Adrenal gland (tissue), 12 donors: Measurements from ENCODE around the gene PPARGC1A. TPM values are rescaled to one million over a fixed set of nuclear protein-coding genes. Genes with fewer than 3 reads are reported as not detected.

Experiments used
- DNase-seq, 7 donors: peaks; one replicate each; pipeline ENCODE4 v3.0.0-alpha.2; 2019 to 2020
- H3K27ac ChIP-seq, 5 donors: fragments of 200-600 bp; sonication (generic) in 4 of 5; 1 replicate in 3 of 5; 2 replicates in 2 of 5; pipeline versions ENCODE4 v1.5.1 to v1.8.0; 2016 to 2020; ENCODE audit warnings: mild to moderate bottlenecking in 1 of 5
- H3K27me3 ChIP-seq: fragments of 200-600 bp; 2 replicates; pipeline ENCODE4 v1.8.0; 2021
- H3K36me3 ChIP-seq, 2 donors: fragments of 200-600 bp; replicated peaks in 1 of 2; 1 replicate in 1 of 2; 2 replicates in 1 of 2; pipeline versions ENCODE4 v1.5.1 to v1.8.0; 2018 to 2022
- H3K4me1 ChIP-seq, 2 donors: fragments of 200-600 bp; replicated peaks in 1 of 2; 1 replicate in 1 of 2; 2 replicates in 1 of 2; pipeline versions ENCODE4 v1.5.1 to v1.8.0; 2018 to 2021
- H3K4me3 ChIP-seq, 4 donors: fragments of 200-600 bp; sonication (generic) in 3 of 4; one replicate each; pipeline ENCODE4 v1.5.1; 2016 to 2018
- H3K9me3 ChIP-seq, 3 donors: fragments of 200-600 bp; sonication (generic) in 1 of 3; replicated peaks in 1 of 3; 1 replicate in 2 of 3; 2 replicates in 1 of 3; pipeline versions ENCODE4 v1.5.1 to v1.8.0; 2016 to 2021
- POLR2A ChIP-seq, 2 donors: fragments of 450-650 bp; IDR thresholded peaks; one replicate each; pipeline ENCODE4 v1.6.1; 2017; ENCODE audit warnings: antibody characterized with exemption in 2 of 2, mild to moderate bottlenecking in 2 of 2, moderate library complexity in 1 of 2
- WGBS, 4 donors: extraction: QIAGEN DNeasy Blood & Tissue Kit in 2 of 4; methylation state at CpG; one replicate each; pipeline versions ENCODE4 v1.1.5 to v1.1.7; 2013 to 2017; 5-methylcytosine and 5-hydroxymethylcytosine counted together
- intact Hi-C, 2 donors: fragments of 100-400 bp; cut with DNase I; formaldehyde crosslinking; loops; one replicate each; pipeline versions ENCODE4 v1.14.1 to v1.15.0; 2022 to 2023
- polyA plus RNA-seq, 3 donors: library from polyadenylated mRNA; stranded (reverse); fragments of 200-250 nt in 2 of 3; fragments of 350-450 nt in 1 of 3; fragmentation: Illumina TruSeq in 1 of 3; extraction: RNeasy Lipid Tissue Mini Kit (QIAGEN cat#74804) in 1 of 3; gene quantifications; one replicate each; pipeline ENCODE4 v1.2.3, GENCODE V29; 2013 to 2014
- total RNA-seq, 9 donors: library from RNA; depleted of rRNA in 4 of 9; stranded (reverse); fragments of >200 nt in 4 of 9; fragments of 120-200 nt in 1 of 9; fragmentation: NEBNext Ultra II Directional in 1 of 9; extraction: Animal tissue kit (Norgen Biotek cat#: 25700) in 1 of 9; gene quantifications; one replicate each; pipeline versions ENCODE4 v1.1.0 to v1.2.4, GENCODE V29; 2013 to 2023
- TF ChIP-seq, protein P1 (sequence below), 6 experiments: fragments of 450-650 bp in 4 of 6; fragments of 200-600 bp in 2 of 6; sonication (generic) in 1 of 6; IDR thresholded peaks; 1 replicate in 5 of 6; 2 replicates in 1 of 6; pipeline versions ENCODE4 v1.5.1 to v1.8.0; 2016 to 2021; ENCODE audit warnings: antibody characterized with exemption in 6 of 6, mild to moderate bottlenecking in 2 of 6, moderate library complexity in 1 of 6
- donor health status: healthy with polysubstance abuse.
- donor health status: Bipolar disorder and iron deficiency.
- donor health status: DM: yes; HTN: yes; CAD: no.
- donor health status: DM: no; HTN: no; CAD: no.
- donor health status: DM: no; HTN: no; CAD: no.
- donor health status: DM: yes; HTN: yes; CAD: no.

Gene PPARGC1A
- total and polyA plus RNA-seq, 12 donors = 1.6 to 14.3 (median 5.5) TPM

- DNase-seq = no peak
- intact Hi-C loops = no loop called here
- Histone ChIP-seq H3K9me3 (no peaks in the 10 kb centered on the region), H3K27ac (no peak overlapping the region), H3K27me3 (no peaks in the 10 kb centered on the region), H3K36me3 (no peaks in the 10 kb centered on the region), H3K4me3 (no peak overlapping the region), H3K4me1 (no peaks in the 10 kb centered on the region)
- no peak for TF ChIP-seq POLR2A (IDR thresholded peaks at IDR 0.05)
These were observed 30.4 kb upstream of the PPARGC1A start for GRCh38 chr4:23920296-23920695.

DNA sequence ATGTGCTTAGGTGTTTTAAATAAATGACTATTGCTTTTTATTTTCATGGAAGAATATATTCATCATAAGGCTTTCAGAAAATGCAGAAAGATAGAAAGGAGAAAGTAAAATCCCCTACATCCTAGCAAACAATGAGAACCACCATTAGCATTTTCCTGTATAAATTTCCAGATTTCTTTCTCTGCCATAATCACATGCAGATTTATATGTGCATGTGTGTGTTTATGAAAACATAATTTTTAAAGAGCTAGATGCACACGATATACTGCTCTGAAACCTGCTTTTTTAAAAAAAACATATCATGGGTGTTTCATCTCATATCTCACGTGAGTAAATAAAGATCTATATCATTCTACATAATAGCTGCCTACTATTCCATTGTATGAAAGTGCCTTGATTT is 26.4 kb upstream of the PPARGC1A start:
- no peaks in the 10 kb centered on the region for H3K9me3 ChIP-seq
- TF ChIP-seq, protein P1, sequence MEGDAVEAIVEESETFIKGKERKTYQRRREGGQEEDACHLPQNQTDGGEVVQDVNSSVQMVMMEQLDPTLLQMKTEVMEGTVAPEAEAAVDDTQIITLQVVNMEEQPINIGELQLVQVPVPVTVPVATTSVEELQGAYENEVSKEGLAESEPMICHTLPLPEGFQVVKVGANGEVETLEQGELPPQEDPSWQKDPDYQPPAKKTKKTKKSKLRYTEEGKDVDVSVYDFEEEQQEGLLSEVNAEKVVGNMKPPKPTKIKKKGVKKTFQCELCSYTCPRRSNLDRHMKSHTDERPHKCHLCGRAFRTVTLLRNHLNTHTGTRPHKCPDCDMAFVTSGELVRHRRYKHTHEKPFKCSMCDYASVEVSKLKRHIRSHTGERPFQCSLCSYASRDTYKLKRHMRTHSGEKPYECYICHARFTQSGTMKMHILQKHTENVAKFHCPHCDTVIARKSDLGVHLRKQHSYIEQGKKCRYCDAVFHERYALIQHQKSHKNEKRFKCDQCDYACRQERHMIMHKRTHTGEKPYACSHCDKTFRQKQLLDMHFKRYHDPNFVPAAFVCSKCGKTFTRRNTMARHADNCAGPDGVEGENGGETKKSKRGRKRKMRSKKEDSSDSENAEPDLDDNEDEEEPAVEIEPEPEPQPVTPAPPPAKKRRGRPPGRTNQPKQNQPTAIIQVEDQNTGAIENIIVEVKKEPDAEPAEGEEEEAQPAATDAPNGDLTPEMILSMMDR (IDR thresholded peaks at IDR 0.05) = no peak
- H3K36me3 ChIP-seq = no peaks in the 10 kb centered on the region
- H3K4me1 ChIP-seq = no peaks in the 10 kb centered on the region
- H3K4me3 ChIP-seq = no peak overlapping the region
- H3K27ac ChIP-seq = no peak overlapping the region
- DNase-seq = no peak
- 83 to 94% (median 87%) methylated on average over 2 of the region's 2 CpGs for WGBS, 4 donors
- intact Hi-C loops = no loop called here
- no peaks in the 10 kb centered on the region for H3K27me3 ChIP-seq

DNA sequence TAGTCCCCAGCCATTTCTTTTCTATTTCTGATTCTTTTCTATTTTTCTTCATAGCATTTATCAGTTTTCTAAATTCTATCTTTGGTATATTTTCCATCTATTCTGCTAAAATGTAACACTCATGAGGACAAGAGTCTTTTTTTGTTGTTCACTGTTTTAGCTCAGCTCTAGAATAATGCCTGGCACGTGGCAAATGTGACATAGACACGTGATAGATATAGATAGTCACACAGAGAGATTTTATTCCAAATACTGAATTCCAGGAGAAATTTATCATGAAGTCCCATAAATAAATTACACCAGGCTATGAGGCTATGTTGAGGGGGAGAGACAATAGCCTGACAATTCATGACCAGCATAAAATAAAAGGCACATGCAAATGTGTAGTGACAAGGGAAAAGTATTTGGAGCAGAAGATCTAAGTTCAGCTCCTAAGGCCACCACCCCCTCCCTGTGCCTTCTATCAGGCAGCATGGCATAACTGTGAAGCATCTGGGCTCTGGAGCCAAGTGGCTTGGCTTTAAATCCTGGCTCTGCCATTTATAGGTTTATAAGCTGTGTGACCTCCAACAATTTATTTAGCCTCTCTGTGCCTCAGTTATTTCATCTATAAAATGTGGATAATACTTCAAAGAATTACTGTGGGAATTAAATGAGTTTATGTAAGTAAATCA is 25.7 kb upstream of the PPARGC1A start:
- no peak for DNase-seq
- H3K27ac ChIP-seq = no peak overlapping the region
- WGBS, 4 donors = 81 to 88% (median 86%) methylated on average over 2 of the region's 2 CpGs
- no peaks in the 10 kb centered on the region for H3K27me3 ChIP-seq
- no peaks in the 10 kb centered on the region for H3K9me3 ChIP-seq
- H3K4me1 ChIP-seq = no peaks in the 10 kb centered on the region
- TF ChIP-seq, protein P1 (IDR thresholded peaks at IDR 0.05) = no peak
- TF ChIP-seq POLR2A (IDR thresholded peaks at IDR 0.05) = no peak
- intact Hi-C loops = no loop called here
- no peak overlapping the region for H3K4me3 ChIP-seq
- H3K36me3 ChIP-seq = no peaks in the 10 kb centered on the region

DNA sequence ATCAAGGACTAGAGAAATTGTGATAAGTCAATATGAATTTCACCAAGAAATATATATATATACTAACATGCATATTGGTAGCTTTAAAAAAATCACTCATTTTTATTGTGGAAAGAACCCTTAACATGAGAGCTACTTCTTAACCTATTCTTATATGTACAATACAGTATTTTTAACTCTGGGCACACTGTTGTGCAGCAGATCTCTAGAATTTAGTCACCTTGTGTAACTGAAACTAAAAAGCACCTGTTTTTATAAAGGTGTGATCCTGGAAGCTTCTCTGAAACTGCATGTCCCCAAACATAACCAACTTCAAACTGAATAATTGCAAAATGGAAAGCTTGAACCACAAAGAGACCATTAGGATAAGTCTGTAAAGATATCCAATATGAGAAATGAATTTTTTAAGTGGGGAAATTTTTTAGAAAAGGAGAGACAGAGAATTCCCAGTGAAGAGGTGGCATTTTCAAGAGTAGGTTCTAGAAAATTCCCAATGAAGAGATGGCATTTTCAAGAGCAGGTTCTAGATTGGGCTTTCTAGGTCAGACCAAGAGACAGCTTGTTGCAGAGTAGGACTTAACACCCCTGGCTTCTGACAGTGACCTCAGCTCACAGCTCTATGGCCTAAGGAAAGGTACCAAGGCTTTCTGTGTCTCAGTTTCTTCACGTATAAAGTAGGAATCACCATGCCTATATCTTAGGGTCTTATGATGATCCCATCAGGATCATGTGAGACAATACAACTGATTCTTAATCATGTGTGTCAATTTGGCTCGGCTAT is 22.0 kb upstream of the PPARGC1A start:
- H3K27ac ChIP-seq = no peak overlapping the region
- H3K36me3 ChIP-seq = no peaks in the 10 kb centered on the region
- no peaks in the 10 kb centered on the region for H3K4me1 ChIP-seq
- intact Hi-C loops = no loop called here
- 84 to 100% (median 95%) methylated on average over 2 of the region's 2 CpGs for WGBS, 4 donors
- H3K9me3 ChIP-seq = no peaks in the 10 kb centered on the region
- H3K27me3 ChIP-seq = no peaks in the 10 kb centered on the region
- no peak for TF ChIP-seq POLR2A (IDR thresholded peaks at IDR 0.05)
- no peak overlapping the region for H3K4me3 ChIP-seq
- no peak for DNase-seq

- TF ChIP-seq, protein P1 (IDR thresholded peaks at IDR 0.05) = no peak
- TF ChIP-seq POLR2A (IDR thresholded peaks at IDR 0.05) = no peak
- no peak overlapping the region for H3K4me3 ChIP-seq
- no peak overlapping the region for H3K27ac ChIP-seq
- H3K4me1 ChIP-seq = no peaks in the 10 kb centered on the region
- intact Hi-C loops = no loop called here
- no peak for DNase-seq
- H3K27me3 ChIP-seq = no peaks in the 10 kb centered on the region
- H3K36me3 ChIP-seq = no peaks in the 10 kb centered on the region
- no peaks in the 10 kb centered on the region for H3K9me3 ChIP-seq
- 19 to 35% (median 30%) methylated on average over 1 of the region's 1 CpG for WGBS, 4 donors
These were observed 19.8 kb upstream of the PPARGC1A start for GRCh38 chr4:23909671-23910070.
